Adrenal gland (tissue), 12 donors: ENCODE data around the gene HEXB. TPM values are rescaled to one million over a fixed set of nuclear protein-coding genes. Genes with fewer than 3 reads are reported as not detected.

Experiments used
- DNase-seq, 7 donors: peaks; one replicate each; pipeline ENCODE4 v3.0.0-alpha.2; 2019 to 2020
- H3K27ac ChIP-seq, 5 donors: fragments of 200-600 bp; sonication (generic) in 4 of 5; 1 replicate in 3 of 5; 2 replicates in 2 of 5; pipeline versions ENCODE4 v1.5.1 to v1.8.0; 2016 to 2020; ENCODE audit warnings: mild to moderate bottlenecking in 1 of 5
- H3K27me3 ChIP-seq: fragments of 200-600 bp; 2 replicates; pipeline ENCODE4 v1.8.0; 2021
- H3K36me3 ChIP-seq, 2 donors: fragments of 200-600 bp; replicated peaks in 1 of 2; 1 replicate in 1 of 2; 2 replicates in 1 of 2; pipeline versions ENCODE4 v1.5.1 to v1.8.0; 2018 to 2022
- H3K4me1 ChIP-seq, 2 donors: fragments of 200-600 bp; replicated peaks in 1 of 2; 1 replicate in 1 of 2; 2 replicates in 1 of 2; pipeline versions ENCODE4 v1.5.1 to v1.8.0; 2018 to 2021
- H3K4me3 ChIP-seq, 4 donors: fragments of 200-600 bp; sonication (generic) in 3 of 4; one replicate each; pipeline ENCODE4 v1.5.1; 2016 to 2018
- H3K9me3 ChIP-seq, 3 donors: fragments of 200-600 bp; sonication (generic) in 1 of 3; replicated peaks in 1 of 3; 1 replicate in 2 of 3; 2 replicates in 1 of 3; pipeline versions ENCODE4 v1.5.1 to v1.8.0; 2016 to 2021
- POLR2A ChIP-seq, 2 donors: fragments of 450-650 bp; IDR thresholded peaks; one replicate each; pipeline ENCODE4 v1.6.1; 2017; ENCODE audit warnings: antibody characterized with exemption in 2 of 2, mild to moderate bottlenecking in 2 of 2, moderate library complexity in 1 of 2
- WGBS, 4 donors: extraction: QIAGEN DNeasy Blood & Tissue Kit in 2 of 4; methylation state at CpG; one replicate each; pipeline versions ENCODE4 v1.1.5 to v1.1.7; 2013 to 2017; 5-methylcytosine and 5-hydroxymethylcytosine counted together
- intact Hi-C, 2 donors: fragments of 100-400 bp; cut with DNase I; formaldehyde crosslinking; loops; one replicate each; pipeline versions ENCODE4 v1.14.1 to v1.15.0; 2022 to 2023
- polyA plus RNA-seq, 3 donors: library from polyadenylated mRNA; stranded (reverse); fragments of 200-250 nt in 2 of 3; fragments of 350-450 nt in 1 of 3; fragmentation: Illumina TruSeq in 1 of 3; extraction: RNeasy Lipid Tissue Mini Kit (QIAGEN cat#74804) in 1 of 3; gene quantifications; one replicate each; pipeline ENCODE4 v1.2.3, GENCODE V29; 2013 to 2014
- total RNA-seq, 9 donors: library from RNA; depleted of rRNA in 4 of 9; stranded (reverse); fragments of >200 nt in 4 of 9; fragments of 120-200 nt in 1 of 9; fragmentation: NEBNext Ultra II Directional in 1 of 9; extraction: Animal tissue kit (Norgen Biotek cat#: 25700) in 1 of 9; gene quantifications; one replicate each; pipeline versions ENCODE4 v1.1.0 to v1.2.4, GENCODE V29; 2013 to 2023
- TF ChIP-seq, protein P1 (sequence below), 6 experiments: fragments of 450-650 bp in 4 of 6; fragments of 200-600 bp in 2 of 6; sonication (generic) in 1 of 6; IDR thresholded peaks; 1 replicate in 5 of 6; 2 replicates in 1 of 6; pipeline versions ENCODE4 v1.5.1 to v1.8.0; 2016 to 2021; ENCODE audit warnings: antibody characterized with exemption in 6 of 6, mild to moderate bottlenecking in 2 of 6, moderate library complexity in 1 of 6
- donor health status: healthy with polysubstance abuse.
- donor health status: Bipolar disorder and iron deficiency.
- donor health status: DM: yes; HTN: yes; CAD: no.
- donor health status: DM: no; HTN: no; CAD: no.
- donor health status: DM: no; HTN: no; CAD: no.
- donor health status: DM: yes; HTN: yes; CAD: no.

Gene HEXB
- total and polyA plus RNA-seq, 12 donors: 92.0 to 216 (median 128) TPM

DNA sequence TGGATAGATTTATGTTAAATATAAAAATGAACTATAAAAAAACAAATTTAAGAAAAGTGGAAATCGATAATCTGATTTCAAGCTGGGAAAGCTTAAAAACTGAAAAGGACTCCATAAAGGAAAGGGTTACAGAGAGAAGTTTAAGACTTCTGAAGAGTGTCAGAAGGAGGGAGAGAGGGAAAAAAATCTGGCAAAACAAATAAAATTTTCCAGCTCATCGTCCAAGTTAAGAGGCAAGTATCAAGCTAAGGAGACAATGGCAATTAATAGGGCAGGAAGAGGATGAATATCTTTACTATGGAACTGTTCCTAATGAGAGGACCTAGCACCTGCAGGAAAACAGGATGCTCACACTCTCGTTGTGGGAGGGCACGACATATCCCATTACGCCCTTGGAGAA, 20.5 kb upstream of the HEXB start:
- Histone ChIP-seq H3K27me3 (no peaks in the 10 kb centered on the region), H3K4me3 (no peak overlapping the region), H3K4me1 (no peaks in the 10 kb centered on the region), H3K27ac (no peak overlapping the region), H3K36me3 (no peaks in the 10 kb centered on the region), H3K9me3 (no peaks in the 10 kb centered on the region)
- no peak for DNase-seq
- 63 to 76% (median 71%) methylated on average over 5 of the region's 5 CpGs for WGBS, 4 donors
- TF ChIP-seq POLR2A (IDR thresholded peaks at IDR 0.05): no peak
- TF ChIP-seq, protein P1, sequence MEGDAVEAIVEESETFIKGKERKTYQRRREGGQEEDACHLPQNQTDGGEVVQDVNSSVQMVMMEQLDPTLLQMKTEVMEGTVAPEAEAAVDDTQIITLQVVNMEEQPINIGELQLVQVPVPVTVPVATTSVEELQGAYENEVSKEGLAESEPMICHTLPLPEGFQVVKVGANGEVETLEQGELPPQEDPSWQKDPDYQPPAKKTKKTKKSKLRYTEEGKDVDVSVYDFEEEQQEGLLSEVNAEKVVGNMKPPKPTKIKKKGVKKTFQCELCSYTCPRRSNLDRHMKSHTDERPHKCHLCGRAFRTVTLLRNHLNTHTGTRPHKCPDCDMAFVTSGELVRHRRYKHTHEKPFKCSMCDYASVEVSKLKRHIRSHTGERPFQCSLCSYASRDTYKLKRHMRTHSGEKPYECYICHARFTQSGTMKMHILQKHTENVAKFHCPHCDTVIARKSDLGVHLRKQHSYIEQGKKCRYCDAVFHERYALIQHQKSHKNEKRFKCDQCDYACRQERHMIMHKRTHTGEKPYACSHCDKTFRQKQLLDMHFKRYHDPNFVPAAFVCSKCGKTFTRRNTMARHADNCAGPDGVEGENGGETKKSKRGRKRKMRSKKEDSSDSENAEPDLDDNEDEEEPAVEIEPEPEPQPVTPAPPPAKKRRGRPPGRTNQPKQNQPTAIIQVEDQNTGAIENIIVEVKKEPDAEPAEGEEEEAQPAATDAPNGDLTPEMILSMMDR (IDR thresholded peaks at IDR 0.05): no peak
- intact Hi-C loops: no loop called here

DNA sequence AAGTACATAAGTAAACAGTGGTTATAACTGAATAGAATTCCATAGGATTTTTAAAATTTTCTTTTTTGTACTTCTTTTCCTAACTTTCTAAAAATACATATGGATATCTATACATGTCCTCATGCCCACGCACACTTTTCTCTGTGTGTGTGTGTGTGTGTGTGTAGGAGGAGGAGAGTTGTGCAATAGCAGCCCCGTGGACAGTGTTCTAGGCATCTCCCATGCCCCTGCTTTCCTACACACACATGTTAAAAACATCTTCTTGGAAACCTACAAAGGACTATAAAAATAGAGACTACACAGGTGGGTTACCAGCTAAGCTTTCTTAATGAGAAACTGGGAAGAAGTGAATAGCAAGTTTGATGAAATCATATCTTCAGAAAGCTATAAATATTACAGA, 19.8 kb upstream of the HEXB start:
- no peak for DNase-seq
- Histone ChIP-seq H3K9me3 (no peaks in the 10 kb centered on the region), H3K27me3 (no peaks in the 10 kb centered on the region), H3K4me1 (no peaks in the 10 kb centered on the region), H3K27ac (no peak overlapping the region), H3K36me3 (no peaks in the 10 kb centered on the region), H3K4me3 (no peak overlapping the region)
- TF ChIP-seq, protein P1 (IDR thresholded peaks at IDR 0.05): no peak
- TF ChIP-seq POLR2A (IDR thresholded peaks at IDR 0.05): no peak
- WGBS, 4 donors: 41 to 47% (median 43%) methylated on average over 2 of the region's 2 CpGs
- intact Hi-C loops: no loop called here

DNA sequence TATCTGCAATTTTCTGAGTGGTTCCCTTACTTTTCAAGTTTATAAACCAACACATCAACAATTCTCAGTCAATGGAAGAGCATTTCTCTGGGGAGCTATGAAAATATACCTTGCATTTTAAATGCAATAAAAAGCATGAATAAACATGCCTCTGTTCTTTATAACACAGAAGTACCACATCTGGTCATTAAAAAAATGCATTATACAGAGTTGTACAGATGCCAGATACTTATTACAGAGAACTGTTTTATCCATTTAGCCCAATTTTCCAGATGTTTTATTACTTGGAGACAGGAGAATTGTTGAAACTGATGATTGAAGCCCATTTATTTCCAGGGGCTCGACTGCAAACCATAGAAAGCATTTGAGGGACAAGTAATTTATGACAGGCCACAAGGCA, 19.2 kb upstream of the HEXB start:
- no peaks in the 10 kb centered on the region for H3K36me3 ChIP-seq
- DNase-seq: no peak
- no peaks in the 10 kb centered on the region for H3K9me3 ChIP-seq
- no peak overlapping the region for H3K4me3 ChIP-seq
- no peak overlapping the region for H3K27ac ChIP-seq
- TF ChIP-seq, protein P1 (IDR thresholded peaks at IDR 0.05): no peak
- TF ChIP-seq POLR2A (IDR thresholded peaks at IDR 0.05): no peak
- H3K27me3 ChIP-seq: no peaks in the 10 kb centered on the region
- no peaks in the 10 kb centered on the region for H3K4me1 ChIP-seq
- intact Hi-C loops: no loop called here
- 67 to 75% (median 71%) methylated on average over 1 of the region's 1 CpG for WGBS, 4 donors

DNA sequence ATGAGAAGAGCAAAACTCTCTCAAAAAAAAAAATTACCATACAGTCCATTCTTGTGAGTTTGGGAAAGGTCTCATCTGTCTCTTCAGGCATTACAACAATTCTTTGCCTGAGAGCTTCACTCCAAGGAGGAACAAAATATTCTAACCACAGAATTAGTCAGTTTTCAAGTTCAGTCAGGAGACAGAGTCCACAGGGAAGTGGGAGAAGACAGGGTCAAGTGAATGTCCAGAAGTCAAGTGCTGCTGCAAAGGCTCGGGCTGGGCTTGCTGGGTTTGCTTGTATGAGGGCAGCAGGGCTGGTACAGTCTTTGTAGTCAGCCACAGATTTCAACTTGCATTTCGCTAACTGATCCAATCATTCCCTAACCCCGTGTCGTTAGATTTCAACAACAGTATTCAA, 17.6 kb upstream of the HEXB start:
- Histone ChIP-seq H3K27ac (no peak overlapping the region), H3K36me3 (no peaks in the 10 kb centered on the region), H3K4me3 (no peak overlapping the region), H3K4me1 (no peaks in the 10 kb centered on the region), H3K27me3 (no peaks in the 10 kb centered on the region), H3K9me3 (no peaks in the 10 kb centered on the region)
- intact Hi-C loops: no loop called here
- WGBS, 4 donors: 82 to 89% (median 86%) methylated on average over 4 of the region's 4 CpGs
- no peak for DNase-seq
- TF ChIP-seq, protein P1 (IDR thresholded peaks at IDR 0.05): no peak
- TF ChIP-seq POLR2A (IDR thresholded peaks at IDR 0.05): no peak
